K562 (cell line): ENCODE results near the gene KCNAB1. TPM values are rescaled to one million over a fixed set of nuclear protein-coding genes. Genes with fewer than 3 reads are reported as not detected.

Experiments
- ATAC-seq: fragments of 200-7000 bp; cut with Tn5 transposase; 3 replicates; pipeline ENCODE4 v1.9.1; 2020; ENCODE audit warnings: moderate library complexity
- BruUV-seq: library from RNA; stranded (reverse); fragments of 400-500 nt; replicated peaks from 2 replicates; lab custom pipeline; 2021; lab: Mats Ljungman, UMichigan
- CTCF ChIA-PET: fragments of 300-600 bp; formaldehyde crosslinking; extraction: SDS; loops from one replicate; lab custom pipeline; 2021; ENCODE audit warnings: low intra/inter-chr PET ratio; lab: Yijun Ruan, JAX
- POLR2A ChIA-PET: fragments of 300-600, 350-650 bp; sonication (Branson Sonifier 250); formaldehyde crosslinking; extraction: SDS; loops from one replicate; lab custom pipeline; 2021; ENCODE audit warnings: antibody characterized with exemption, inconsistent platforms; lab: Yijun Ruan, JAX
- DNase-seq, 4 experiments: peaks; one replicate each; pipeline versions ENCODE4 v3.0.0 to v3.0.0-alpha.2; 2011 to 2018; ENCODE audit warnings: low spot score in 3 of 4, mixed read lengths in 3 of 4; ENCODE audit errors: extremely low read depth in 1 of 4
- FAIRE-seq: peaks from 2 replicates; lab custom pipeline; 2011; peaks lifted over from hg19 to GRCh38; lab: Jason Lieb, UNC
- H2AFZ ChIP-seq: 2 replicates; pipeline ENCODE4 v1.6.0; 2011; ENCODE audit warnings: low read depth, low read length, control low read depth, inconsistent platforms
- H3K27ac ChIP-seq: fragments of 200-600 bp; 3 replicates; pipeline ENCODE4 v1.8.0; 2011; ENCODE audit warnings: low read depth, mild to moderate bottlenecking, control low read depth, inconsistent platforms, low read length, moderate library complexity, mixed read lengths; ENCODE audit errors: extremely low read depth
- H3K27me3 ChIP-seq, 2 experiments: fragments of 300-600 bp in 1 of 2; 2 replicates in 1 of 2; 3 replicates in 1 of 2; pipeline versions ENCODE4 v1.6.0 to v1.8.0; 2011; ENCODE audit warnings: inconsistent platforms in 2 of 2, low read length in 2 of 2, mild to moderate bottlenecking in 1 of 2, mixed read lengths in 1 of 2, moderate library complexity in 1 of 2; ENCODE audit not compliant: control insufficient read depth in 2 of 2, insufficient read depth in 2 of 2
- H3K36me3 ChIP-seq: fragments of 300-600 bp; 3 replicates; pipeline ENCODE4 v1.8.0; 2011; ENCODE audit warnings: mild to moderate bottlenecking, low read length, inconsistent platforms; ENCODE audit not compliant: control insufficient read depth, insufficient read depth
- H3K4me1 ChIP-seq, 2 experiments: fragments of 200-600 bp in 1 of 2; replicated peaks in 1 of 2; 2 replicates in 1 of 2; 3 replicates in 1 of 2; pipeline versions ENCODE4 v1.5.1 to v1.8.0; 2011; ENCODE audit warnings: inconsistent platforms in 2 of 2, low read length in 2 of 2, mild to moderate bottlenecking in 1 of 2, mixed read lengths in 1 of 2, moderate library complexity in 1 of 2; ENCODE audit not compliant: control insufficient read depth in 2 of 2, insufficient read depth in 2 of 2
- H3K4me2 ChIP-seq: 2 replicates; pipeline ENCODE4 v1.6.1; 2011; ENCODE audit warnings: low read length, control low read depth, inconsistent platforms, mixed read lengths; ENCODE audit not compliant: insufficient read depth
- H3K4me3 ChIP-seq: fragments of 200-600 bp; sonication (generic), shearing (Covaris generic); 2 replicates; pipeline ENCODE4 v1.5.1; 2016; ENCODE audit warnings: control low read depth, inconsistent platforms
- H3K79me2 ChIP-seq: fragments of 200-600 bp; 3 replicates; pipeline ENCODE4 v1.8.0; 2011; ENCODE audit warnings: low read length, inconsistent platforms; ENCODE audit not compliant: control insufficient read depth, insufficient read depth
- H3K9ac ChIP-seq, 2 experiments: 2 replicates each; pipeline versions ENCODE4 v1.6.0 to v1.6.1; 2011; ENCODE audit warnings: low read depth in 2 of 2, low read length in 2 of 2, control low read depth in 1 of 2, inconsistent platforms in 1 of 2, mild to moderate bottlenecking in 1 of 2, mixed read lengths in 1 of 2; ENCODE audit not compliant: insufficient read depth in 1 of 2
- H3K9me1 ChIP-seq: one replicate; pipeline ENCODE4 v1.6.0; 2011; ENCODE audit warnings: inconsistent platforms, mild to moderate bottlenecking, low read length, moderate library complexity; ENCODE audit not compliant: control insufficient read depth, insufficient read depth
- H3K9me3 ChIP-seq: replicated peaks from 2 replicates; pipeline ENCODE4 v1.5.1; 2011; ENCODE audit warnings: low read depth, low read length, inconsistent platforms; ENCODE audit not compliant: control insufficient read depth, insufficient read depth
- H4K20me1 ChIP-seq: replicated peaks from 2 replicates; pipeline ENCODE4 v1.6.1; 2011; ENCODE audit warnings: low read length, inconsistent platforms, mixed read lengths; ENCODE audit not compliant: control insufficient read depth, insufficient read depth
- ARID2 ChIP-seq: fragments of 450-650 bp; IDR thresholded peaks from 2 replicates; pipeline ENCODE4 v1.6.1; 2017; ENCODE audit warnings: antibody characterized with exemption, mild to moderate bottlenecking
- CBFA2T3 ChIP-seq: fragments of 450-650 bp; IDR thresholded peaks from 2 replicates; pipeline ENCODE4 v1.6.1; 2017
- MTF1 ChIP-seq: fragments of 250-450 bp; sonication (Bioruptor Pico); IDR thresholded peaks from 2 replicates; pipeline ENCODE4 v1.9.0; 2021; ENCODE audit warnings: moderate library complexity, mild to moderate bottlenecking, inconsistent platforms, borderline replicate concordance
- RAD21 ChIP-seq, 2 experiments: fragments of 250-450 bp in 1 of 2; fragments of 450-650 bp in 1 of 2; sonication (Bioruptor Pico) in 1 of 2; formaldehyde crosslinking in 1 of 2; IDR thresholded peaks in 1 of 2; conservative IDR thresholded peaks in 1 of 2; 2 replicates each; pipeline versions ENCODE4 v1.4.0 to v1.8.0; 2020 to 2022; ENCODE audit warnings: mild to moderate bottlenecking in 2 of 2, moderate library complexity in 1 of 2
- SPI1 ChIP-seq: IDR thresholded peaks from 2 replicates; pipeline ENCODE4 v1.6.1; 2011; ENCODE audit warnings: low read depth, low read length, control low read depth, borderline replicate concordance
- SRSF1 ChIP-seq: fragments of 200-400 bp; formaldehyde crosslinking; IDR thresholded peaks from 2 replicates; pipeline ENCODE4 v1.6.1; 2017; ENCODE audit warnings: mild to moderate bottlenecking, low read depth, low read length, moderate library complexity
- ZSCAN32 ChIP-seq: fragments of 450-650 bp; formaldehyde crosslinking; IDR thresholded peaks from 2 replicates; pipeline ENCODE4 v1.4.0; 2020; ENCODE audit warnings: mild to moderate bottlenecking, moderate library complexity
- WGBS: fragments of 100-300 bp; shearing (Covaris generic); methylation state at CpG from one replicate; pipeline ENCODE4 v1.1.6; 2016; ENCODE audit warnings: low coverage, mixed read lengths; ENCODE audit not compliant: insufficient coverage; ENCODE audit errors: missing lambda C conversion rate; 5-methylcytosine and 5-hydroxymethylcytosine counted together
- in situ Hi-C: fragments of 300-500 bp; cut with MboI; formaldehyde crosslinking; loops from 4 replicates; pipeline ENCODE4 v1.15.0; 2018; ENCODE audit warnings: inconsistent platforms, mixed read lengths
- intact Hi-C: fragments of 100-400 bp; cut with micrococcal nuclease; formaldehyde crosslinking; loops from 2 replicates; pipeline ENCODE4 v1.14.2; 2022
- polyA plus RNA-seq, 8 experiments: library from polyadenylated mRNA; depleted of rRNA in 4 of 8; stranded (reverse) in 5 of 8; unstranded in 3 of 8; fragments of >200 nt; fragmentation: Nextera tagmentation in 2 of 8; fragmentation: Illumina TruSeq in 1 of 8; extraction: Ambion mirVana in 2 of 8; extraction: Trizol in 1 of 8; gene quantifications; 2 replicates each; pipeline versions ENCODE4 v1.2.1 to v1.2.3, GENCODE V29; 2011 to 2014; ENCODE audit warnings: inconsistent platforms in 1 of 8, missing spikeins in 1 of 8
- total RNA-seq, 7 experiments: library from RNA; depleted of rRNA in 6 of 7; stranded (reverse); fragments of >200 nt in 6 of 7; fragmentation: Illumina TruSeq in 2 of 7; extraction: Trizol in 2 of 7; gene quantifications; 2 replicates each; pipeline versions ENCODE4 v1.2.1 to v1.2.3, GENCODE V29; 2011 to 2021; ENCODE audit warnings: low replicate concordance in 1 of 7
- TF ChIP-seq, protein P1 (sequence below): fragments of 200-600 bp; sonication (generic); IDR thresholded peaks from one replicate; pipeline ENCODE4 v1.6.1; 2012; ENCODE audit warnings: mild to moderate bottlenecking, low read depth, low read length, inconsistent platforms

KCNAB1 gene
- total and polyA plus RNA-seq, 9 of the 15 experiments (the other 6 are each of a cell fraction or from before 2014, with no cell fraction given): 0.14 to 1.2 (median 0.51) TPM

DNA sequence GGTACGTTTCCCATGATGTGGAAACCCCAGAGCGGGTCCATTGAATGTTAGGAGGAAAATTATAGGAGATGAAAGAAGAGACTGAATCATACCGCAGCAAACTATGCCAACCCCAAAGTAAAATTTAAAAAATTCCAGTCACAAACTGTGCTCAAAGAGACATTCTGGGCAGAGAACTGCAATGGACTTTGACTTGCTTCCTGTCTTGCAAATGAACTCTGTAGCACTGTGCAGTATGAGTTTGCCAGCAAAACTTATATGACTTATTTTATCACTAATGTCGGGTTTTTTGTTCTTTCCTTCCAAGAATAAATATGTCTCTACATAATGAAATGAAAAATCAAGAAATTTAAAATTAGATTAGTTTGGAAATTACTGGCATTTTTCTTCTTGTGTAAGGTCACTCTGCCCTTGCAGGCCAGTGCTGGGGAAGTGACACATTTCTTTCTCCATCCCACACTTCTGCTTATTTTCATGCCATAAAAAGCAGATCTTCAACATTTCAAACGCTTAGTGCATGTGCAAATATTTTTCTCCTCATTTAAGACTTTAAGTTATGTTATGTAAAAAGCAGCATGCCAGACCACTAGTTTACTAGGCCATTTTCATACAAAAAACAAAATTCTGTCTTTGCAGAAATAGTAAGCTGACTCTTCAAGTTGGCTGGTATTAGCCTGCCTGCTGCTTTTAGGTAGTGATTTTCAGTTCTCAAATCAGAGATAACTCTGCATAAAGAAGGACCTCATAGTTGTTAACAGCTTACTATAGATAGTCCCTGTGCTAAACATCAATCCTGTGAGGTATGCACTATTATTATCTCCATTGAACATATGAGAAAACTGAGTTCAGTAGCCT lies 466.8 kb downstream of the KCNAB1 start:
- FAIRE-seq: no peak
- H3K27me3 ChIP-seq: no peaks in the 10 kb centered on the region
- H4K20me1 ChIP-seq: no peaks in the 10 kb centered on the region
- 57% methylated on average over 5 of the region's 5 CpGs for whole genome bisulfite sequencing
- POLR2A ChIA-PET: interaction anchor here (1.1 to 2.4 kb wide), 2 partner anchors 13 to 32 kb away, joined by 3 to 7 read pairs; partner anchors contain the start of gene SSR3
- in situ Hi-C loops: no loop called here
- CTCF ChIA-PET: no interaction called here
- no peak overlapping the region for H3K4me3 ChIP-seq
- TF ChIP-seq RAD21 (CRISPR knock-in tag; conservative IDR thresholded peaks at IDR 0.05 in 1 of 2, IDR thresholded peaks at IDR 0.05 in 1 of 2) (no peak), ARID2 (no peak), SRSF1 (no peak), SPI1 (peak; percentile 56; the same call in 1 of the 2 replicates), ZSCAN32 (CRISPR knock-in tag) (no peak), MTF1 (CRISPR knock-in tag) (no peak), CBFA2T3 (peak; percentile 37; the same call in 1 of the 2 replicates)
- TF ChIP-seq, protein P1, sequence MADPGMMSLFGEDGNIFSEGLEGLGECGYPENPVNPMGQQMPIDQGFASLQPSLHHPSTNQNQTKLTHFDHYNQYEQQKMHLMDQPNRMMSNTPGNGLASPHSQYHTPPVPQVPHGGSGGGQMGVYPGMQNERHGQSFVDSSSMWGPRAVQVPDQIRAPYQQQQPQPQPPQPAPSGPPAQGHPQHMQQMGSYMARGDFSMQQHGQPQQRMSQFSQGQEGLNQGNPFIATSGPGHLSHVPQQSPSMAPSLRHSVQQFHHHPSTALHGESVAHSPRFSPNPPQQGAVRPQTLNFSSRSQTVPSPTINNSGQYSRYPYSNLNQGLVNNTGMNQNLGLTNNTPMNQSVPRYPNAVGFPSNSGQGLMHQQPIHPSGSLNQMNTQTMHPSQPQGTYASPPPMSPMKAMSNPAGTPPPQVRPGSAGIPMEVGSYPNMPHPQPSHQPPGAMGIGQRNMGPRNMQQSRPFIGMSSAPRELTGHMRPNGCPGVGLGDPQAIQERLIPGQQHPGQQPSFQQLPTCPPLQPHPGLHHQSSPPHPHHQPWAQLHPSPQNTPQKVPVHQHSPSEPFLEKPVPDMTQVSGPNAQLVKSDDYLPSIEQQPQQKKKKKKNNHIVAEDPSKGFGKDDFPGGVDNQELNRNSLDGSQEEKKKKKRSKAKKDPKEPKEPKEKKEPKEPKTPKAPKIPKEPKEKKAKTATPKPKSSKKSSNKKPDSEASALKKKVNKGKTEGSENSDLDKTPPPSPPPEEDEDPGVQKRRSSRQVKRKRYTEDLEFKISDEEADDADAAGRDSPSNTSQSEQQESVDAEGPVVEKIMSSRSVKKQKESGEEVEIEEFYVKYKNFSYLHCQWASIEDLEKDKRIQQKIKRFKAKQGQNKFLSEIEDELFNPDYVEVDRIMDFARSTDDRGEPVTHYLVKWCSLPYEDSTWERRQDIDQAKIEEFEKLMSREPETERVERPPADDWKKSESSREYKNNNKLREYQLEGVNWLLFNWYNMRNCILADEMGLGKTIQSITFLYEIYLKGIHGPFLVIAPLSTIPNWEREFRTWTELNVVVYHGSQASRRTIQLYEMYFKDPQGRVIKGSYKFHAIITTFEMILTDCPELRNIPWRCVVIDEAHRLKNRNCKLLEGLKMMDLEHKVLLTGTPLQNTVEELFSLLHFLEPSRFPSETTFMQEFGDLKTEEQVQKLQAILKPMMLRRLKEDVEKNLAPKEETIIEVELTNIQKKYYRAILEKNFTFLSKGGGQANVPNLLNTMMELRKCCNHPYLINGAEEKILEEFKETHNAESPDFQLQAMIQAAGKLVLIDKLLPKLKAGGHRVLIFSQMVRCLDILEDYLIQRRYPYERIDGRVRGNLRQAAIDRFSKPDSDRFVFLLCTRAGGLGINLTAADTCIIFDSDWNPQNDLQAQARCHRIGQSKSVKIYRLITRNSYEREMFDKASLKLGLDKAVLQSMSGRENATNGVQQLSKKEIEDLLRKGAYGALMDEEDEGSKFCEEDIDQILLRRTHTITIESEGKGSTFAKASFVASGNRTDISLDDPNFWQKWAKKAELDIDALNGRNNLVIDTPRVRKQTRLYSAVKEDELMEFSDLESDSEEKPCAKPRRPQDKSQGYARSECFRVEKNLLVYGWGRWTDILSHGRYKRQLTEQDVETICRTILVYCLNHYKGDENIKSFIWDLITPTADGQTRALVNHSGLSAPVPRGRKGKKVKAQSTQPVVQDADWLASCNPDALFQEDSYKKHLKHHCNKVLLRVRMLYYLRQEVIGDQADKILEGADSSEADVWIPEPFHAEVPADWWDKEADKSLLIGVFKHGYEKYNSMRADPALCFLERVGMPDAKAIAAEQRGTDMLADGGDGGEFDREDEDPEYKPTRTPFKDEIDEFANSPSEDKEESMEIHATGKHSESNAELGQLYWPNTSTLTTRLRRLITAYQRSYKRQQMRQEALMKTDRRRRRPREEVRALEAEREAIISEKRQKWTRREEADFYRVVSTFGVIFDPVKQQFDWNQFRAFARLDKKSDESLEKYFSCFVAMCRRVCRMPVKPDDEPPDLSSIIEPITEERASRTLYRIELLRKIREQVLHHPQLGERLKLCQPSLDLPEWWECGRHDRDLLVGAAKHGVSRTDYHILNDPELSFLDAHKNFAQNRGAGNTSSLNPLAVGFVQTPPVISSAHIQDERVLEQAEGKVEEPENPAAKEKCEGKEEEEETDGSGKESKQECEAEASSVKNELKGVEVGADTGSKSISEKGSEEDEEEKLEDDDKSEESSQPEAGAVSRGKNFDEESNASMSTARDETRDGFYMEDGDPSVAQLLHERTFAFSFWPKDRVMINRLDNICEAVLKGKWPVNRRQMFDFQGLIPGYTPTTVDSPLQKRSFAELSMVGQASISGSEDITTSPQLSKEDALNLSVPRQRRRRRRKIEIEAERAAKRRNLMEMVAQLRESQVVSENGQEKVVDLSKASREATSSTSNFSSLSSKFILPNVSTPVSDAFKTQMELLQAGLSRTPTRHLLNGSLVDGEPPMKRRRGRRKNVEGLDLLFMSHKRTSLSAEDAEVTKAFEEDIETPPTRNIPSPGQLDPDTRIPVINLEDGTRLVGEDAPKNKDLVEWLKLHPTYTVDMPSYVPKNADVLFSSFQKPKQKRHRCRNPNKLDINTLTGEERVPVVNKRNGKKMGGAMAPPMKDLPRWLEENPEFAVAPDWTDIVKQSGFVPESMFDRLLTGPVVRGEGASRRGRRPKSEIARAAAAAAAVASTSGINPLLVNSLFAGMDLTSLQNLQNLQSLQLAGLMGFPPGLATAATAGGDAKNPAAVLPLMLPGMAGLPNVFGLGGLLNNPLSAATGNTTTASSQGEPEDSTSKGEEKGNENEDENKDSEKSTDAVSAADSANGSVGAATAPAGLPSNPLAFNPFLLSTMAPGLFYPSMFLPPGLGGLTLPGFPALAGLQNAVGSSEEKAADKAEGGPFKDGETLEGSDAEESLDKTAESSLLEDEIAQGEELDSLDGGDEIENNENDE: no peak
- TF ChIP-seq, all 486 proteins: peak for 2
- H3K9ac ChIP-seq: no peak overlapping the region
- no peak overlapping the region for H3K4me2 ChIP-seq
- H3K9me3 ChIP-seq: no peaks in the 10 kb centered on the region
- H3K36me3 ChIP-seq: no peaks in the 10 kb centered on the region
- ATAC-seq (peak; percentile 53; the same call in 2 of the 3 replicates), DNase-seq (no peak)
- H2AFZ ChIP-seq: no peak overlapping the region
- no peaks in the 10 kb centered on the region for H3K9me1 ChIP-seq
- no TSS peak for BruUV-seq
- H3K27ac ChIP-seq: no peak overlapping the region
- intact Hi-C loops: no loop called here
- H3K4me1 ChIP-seq: peaks cover 0 to 8% of the 10 kb centered on the region in 2 experiments; a peak in 3 of 5 replicates
- no peaks in the 10 kb centered on the region for H3K79me2 ChIP-seq
